HEK293 (cell line): Measurements from ENCODE around the gene DAP.

Experiments used
- CTCF ChIA-PET: fragments of 350-600 bp; formaldehyde crosslinking; extraction: SDS; loops from one replicate; lab custom pipeline; 2021; ENCODE audit warnings: antibody characterized with exemption; lab: Yijun Ruan, JAX
- POLR2A ChIA-PET: fragments of 300-600 bp; formaldehyde crosslinking; extraction: SDS; loops from one replicate; lab custom pipeline; 2020; ENCODE audit warnings: antibody characterized with exemption, inconsistent platforms; lab: Yijun Ruan, JAX
- H3K27ac ChIP-seq: fragments of 200-500 bp; sonication (Bioruptor generic); 2 replicates; pipeline ENCODE4 v1.5.1; 2014; ENCODE audit warnings: low read depth, low read length, control low read depth, inconsistent platforms; ENCODE audit errors: extremely low read depth
- H3K36me3 ChIP-seq, 2 experiments: fragments of 200-500 bp in 1 of 2; sonication (Bioruptor generic) in 1 of 2; 1 replicate in 1 of 2; 2 replicates in 1 of 2; pipeline ENCODE4 v1.5.1; 2014 to 2017; ENCODE audit warnings: inconsistent platforms in 2 of 2, low read length in 2 of 2; ENCODE audit not compliant: control insufficient read depth in 2 of 2, insufficient read depth in 1 of 2
- H3K4me1 ChIP-seq: fragments of 200-500 bp; sonication (Bioruptor generic); 2 replicates; pipeline ENCODE4 v1.5.1; 2014; ENCODE audit warnings: mild to moderate bottlenecking, low read length, inconsistent platforms; ENCODE audit not compliant: control insufficient read depth, insufficient read depth
- H3K4me3 ChIP-seq: 2 replicates; pipeline ENCODE4 v1.5.1; 2011; ENCODE audit warnings: low read depth, mild to moderate bottlenecking, control low read depth, low read length, moderate library complexity
- H3K9me3 ChIP-seq: fragments of 200-500 bp; sonication (Bioruptor generic); 2 replicates; pipeline ENCODE4 v1.5.1; 2014; ENCODE audit warnings: low read depth, low read length, inconsistent platforms; ENCODE audit not compliant: control insufficient read depth, insufficient read depth
- FEZF1 ChIP-seq: fragments of 450-650 bp; formaldehyde crosslinking; IDR thresholded peaks from 2 replicates; pipeline ENCODE4 v1.5.1; 2016; ENCODE audit warnings: missing biosample characterization, missing genetic modification characterization
- GLI4 ChIP-seq: fragments of 450-650 bp; formaldehyde crosslinking; IDR thresholded peaks from 2 replicates; pipeline ENCODE4 v1.5.1; 2016; ENCODE audit warnings: missing biosample characterization, missing genetic modification characterization
- HOXD13 ChIP-seq: sonication (generic); formaldehyde crosslinking; IDR thresholded peaks from 2 replicates; pipeline ENCODE4 v1.8.0; 2022; ENCODE audit warnings: missing genetic modification reagents, borderline replicate concordance
- KLF7 ChIP-seq: fragments of 450-650 bp; formaldehyde crosslinking; IDR thresholded peaks from 2 replicates; pipeline ENCODE4 v1.5.1; 2016; ENCODE audit warnings: missing biosample characterization, missing genetic modification characterization, borderline replicate concordance
- OVOL3 ChIP-seq: fragments of 450-650 bp; formaldehyde crosslinking; IDR thresholded peaks from 2 replicates; pipeline ENCODE4 v1.5.1; 2016; ENCODE audit warnings: missing biosample characterization, missing genetic modification characterization
- PRDM6 ChIP-seq: fragments of 450-650 bp; formaldehyde crosslinking; IDR thresholded peaks from 2 replicates; pipeline ENCODE4 v1.5.1; 2017; ENCODE audit warnings: missing biosample characterization, missing genetic modification characterization
- REPIN1 ChIP-seq: fragments of 450-650 bp; formaldehyde crosslinking; IDR thresholded peaks from 2 replicates; pipeline ENCODE4 v1.5.1; 2017; ENCODE audit warnings: missing biosample characterization, missing genetic modification characterization, low read depth
- SCRT1 ChIP-seq: fragments of 450-650 bp; formaldehyde crosslinking; IDR thresholded peaks from 2 replicates; pipeline ENCODE4 v1.5.1; 2016; ENCODE audit warnings: missing biosample characterization, missing genetic modification characterization, borderline replicate concordance
- YY1 ChIP-seq: fragments of 450-650 bp; formaldehyde crosslinking; IDR thresholded peaks from 2 replicates; pipeline ENCODE4 v1.5.1; 2018; ENCODE audit warnings: missing biosample characterization, missing genetic modification characterization
- ZBTB20 ChIP-seq: fragments of 450-650 bp; formaldehyde crosslinking; IDR thresholded peaks from 2 replicates; pipeline ENCODE4 v1.5.1; 2016; ENCODE audit warnings: missing biosample characterization, missing genetic modification characterization
- ZBTB8A ChIP-seq: fragments of 450-650 bp; formaldehyde crosslinking; IDR thresholded peaks from 2 replicates; pipeline ENCODE4 v1.5.1; 2016; ENCODE audit warnings: missing biosample characterization, missing genetic modification characterization
- ZNF121 ChIP-seq: fragments of 450-650 bp; formaldehyde crosslinking; IDR thresholded peaks from 2 replicates; pipeline ENCODE4 v1.5.1; 2016; ENCODE audit warnings: missing biosample characterization, missing genetic modification characterization
- ZNF175 ChIP-seq: fragments of 450-650 bp; formaldehyde crosslinking; IDR thresholded peaks from 2 replicates; pipeline ENCODE4 v1.5.1; 2016; ENCODE audit warnings: missing biosample characterization, missing genetic modification characterization
- ZNF184 ChIP-seq: fragments of 450-650 bp; IDR thresholded peaks from 2 replicates; pipeline ENCODE4 v1.5.1; 2018; ENCODE audit warnings: missing biosample characterization, mild to moderate bottlenecking, missing genetic modification characterization
- ZNF239 ChIP-seq: fragments of 450-650 bp; formaldehyde crosslinking; IDR thresholded peaks from 2 replicates; pipeline ENCODE4 v1.5.1; 2016; ENCODE audit warnings: missing biosample characterization, missing genetic modification characterization
- ZNF24 ChIP-seq: fragments of 450-650 bp; formaldehyde crosslinking; IDR thresholded peaks from 2 replicates; pipeline ENCODE4 v1.5.1; 2016; ENCODE audit warnings: missing biosample characterization, missing genetic modification characterization
- ZNF488 ChIP-seq: fragments of 450-650 bp; formaldehyde crosslinking; IDR thresholded peaks from 2 replicates; pipeline ENCODE4 v1.5.1; 2016; ENCODE audit warnings: missing biosample characterization, missing genetic modification characterization
- ZNF514 ChIP-seq: fragments of 450-650 bp; formaldehyde crosslinking; IDR thresholded peaks from 2 replicates; pipeline ENCODE4 v1.5.1; 2016; ENCODE audit warnings: missing biosample characterization, missing genetic modification characterization
- ZNF521 ChIP-seq: fragments of 450-650 bp; formaldehyde crosslinking; IDR thresholded peaks from 2 replicates; pipeline ENCODE4 v1.5.1; 2017; ENCODE audit warnings: missing biosample characterization, mild to moderate bottlenecking, missing genetic modification characterization
- ZNF555 ChIP-seq: fragments of 450-650 bp; formaldehyde crosslinking; conservative IDR thresholded peaks from 2 replicates; pipeline ENCODE4 v1.5.1; 2017; ENCODE audit warnings: missing biosample characterization, mild to moderate bottlenecking, missing genetic modification characterization, inconsistent platforms
- ZNF639 ChIP-seq: fragments of 450-650 bp; formaldehyde crosslinking; IDR thresholded peaks from 2 replicates; pipeline ENCODE4 v1.5.1; 2016; ENCODE audit warnings: missing biosample characterization, missing genetic modification characterization
- ZNF664 ChIP-seq: fragments of 450-650 bp; formaldehyde crosslinking; IDR thresholded peaks from 2 replicates; pipeline ENCODE4 v1.5.1; 2016; ENCODE audit warnings: missing biosample characterization, missing genetic modification characterization
- ZNF701 ChIP-seq: fragments of 450-650 bp; formaldehyde crosslinking; IDR thresholded peaks from 2 replicates; pipeline ENCODE4 v1.5.1; 2016; ENCODE audit warnings: missing biosample characterization, missing genetic modification characterization
- ZNF76 ChIP-seq: fragments of 450-650 bp; formaldehyde crosslinking; IDR thresholded peaks from 2 replicates; pipeline ENCODE4; 2016; ENCODE audit warnings: low read depth, missing biosample characterization, missing genetic modification characterization, borderline replicate concordance
- ZNF785 ChIP-seq: fragments of 450-650 bp; formaldehyde crosslinking; IDR thresholded peaks from 2 replicates; pipeline ENCODE4 v1.5.1; 2016; ENCODE audit warnings: missing biosample characterization, missing genetic modification characterization
- ZNF837 ChIP-seq: fragments of 450-650 bp; formaldehyde crosslinking; IDR thresholded peaks from 2 replicates; pipeline ENCODE4 v1.5.1; 2016; ENCODE audit warnings: missing biosample characterization, missing genetic modification characterization
- ZSCAN30 ChIP-seq: fragments of 450-650 bp; IDR thresholded peaks from 2 replicates; pipeline ENCODE4 v1.5.1; 2018; ENCODE audit warnings: missing biosample characterization, mild to moderate bottlenecking, missing genetic modification characterization, moderate library complexity
- TF ChIP-seq, protein P1 (sequence below): fragments of 450-650 bp; formaldehyde crosslinking; conservative IDR thresholded peaks from 2 replicates; pipeline ENCODE4 v1.5.1; 2016; ENCODE audit warnings: low read depth, missing biosample characterization, missing genetic modification characterization

The DAP gene

DNA sequence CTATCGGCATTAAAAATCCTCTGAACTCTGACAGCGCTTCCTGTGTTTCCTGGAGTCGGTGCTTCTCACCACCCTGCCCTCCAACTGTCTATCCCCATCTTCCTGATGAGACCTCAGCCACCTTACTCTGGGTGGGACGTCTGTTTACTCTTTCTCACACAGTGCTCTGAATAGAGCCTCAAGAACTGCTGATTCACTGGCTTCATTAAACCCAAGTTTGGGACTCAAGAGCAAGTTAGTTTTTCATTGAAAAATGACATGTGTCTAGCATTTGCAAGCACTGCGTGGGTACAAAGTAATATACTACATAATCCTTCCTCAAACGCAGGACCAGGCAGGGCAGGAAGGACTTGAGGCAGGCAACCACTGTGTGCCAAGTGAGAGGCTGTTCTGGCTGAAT, 49.5 kb downstream of the DAP start:
- ChIA-PET POLR2A (no interaction called here), CTCF (no interaction called here)
- Histone ChIP-seq H3K27ac (no peak overlapping the region), H3K4me3 (no peak overlapping the region), H3K9me3 (no peaks in the 10 kb centered on the region), H3K36me3 (peaks cover 0 to 10% of the 10 kb centered on the region in 2 experiments; a peak in 1 of 3 replicates), H3K4me1 (no peaks in the 10 kb centered on the region)
- TF ChIP-seq, protein P1, sequence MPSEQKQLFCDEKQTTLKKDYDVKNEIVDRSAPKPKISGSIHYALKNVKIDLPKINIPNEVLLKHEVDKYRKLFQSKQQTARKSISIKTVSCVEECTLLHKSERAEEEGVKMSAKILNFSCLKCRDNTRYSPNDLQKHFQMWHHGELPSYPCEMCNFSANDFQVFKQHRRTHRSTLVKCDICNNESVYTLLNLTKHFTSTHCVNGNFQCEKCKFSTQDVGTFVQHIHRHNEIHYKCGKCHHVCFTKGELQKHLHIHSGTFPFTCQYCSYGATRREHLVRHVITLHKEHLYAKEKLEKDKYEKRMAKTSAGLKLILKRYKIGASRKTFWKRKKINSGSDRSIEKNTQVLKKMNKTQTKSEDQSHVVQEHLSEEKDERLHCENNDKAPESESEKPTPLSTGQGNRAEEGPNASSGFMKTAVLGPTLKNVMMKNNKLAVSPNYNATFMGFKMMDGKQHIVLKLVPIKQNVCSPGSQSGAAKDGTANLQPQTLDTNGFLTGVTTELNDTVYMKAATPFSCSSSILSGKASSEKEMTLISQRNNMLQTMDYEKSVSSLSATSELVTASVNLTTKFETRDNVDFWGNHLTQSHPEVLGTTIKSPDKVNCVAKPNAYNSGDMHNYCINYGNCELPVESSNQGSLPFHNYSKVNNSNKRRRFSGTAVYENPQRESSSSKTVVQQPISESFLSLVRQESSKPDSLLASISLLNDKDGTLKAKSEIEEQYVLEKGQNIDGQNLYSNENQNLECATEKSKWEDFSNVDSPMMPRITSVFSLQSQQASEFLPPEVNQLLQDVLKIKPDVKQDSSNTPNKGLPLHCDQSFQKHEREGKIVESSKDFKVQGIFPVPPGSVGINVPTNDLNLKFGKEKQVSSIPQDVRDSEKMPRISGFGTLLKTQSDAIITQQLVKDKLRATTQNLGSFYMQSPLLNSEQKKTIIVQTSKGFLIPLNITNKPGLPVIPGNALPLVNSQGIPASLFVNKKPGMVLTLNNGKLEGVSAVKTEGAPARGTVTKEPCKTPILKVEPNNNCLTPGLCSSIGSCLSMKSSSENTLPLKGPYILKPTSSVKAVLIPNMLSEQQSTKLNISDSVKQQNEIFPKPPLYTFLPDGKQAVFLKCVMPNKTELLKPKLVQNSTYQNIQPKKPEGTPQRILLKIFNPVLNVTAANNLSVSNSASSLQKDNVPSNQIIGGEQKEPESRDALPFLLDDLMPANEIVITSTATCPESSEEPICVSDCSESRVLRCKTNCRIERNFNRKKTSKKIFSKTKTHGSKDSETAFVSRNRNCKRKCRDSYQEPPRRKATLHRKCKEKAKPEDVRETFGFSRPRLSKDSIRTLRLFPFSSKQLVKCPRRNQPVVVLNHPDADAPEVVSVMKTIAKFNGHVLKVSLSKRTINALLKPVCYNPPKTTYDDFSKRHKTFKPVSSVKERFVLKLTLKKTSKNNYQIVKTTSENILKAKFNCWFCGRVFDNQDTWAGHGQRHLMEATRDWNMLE (tag by site-specific recombination): no peak
- TF ChIP-seq ZNF175 (tag by site-specific recombination) (no peak), ZSCAN30 (tag by site-specific recombination) (no peak), ZNF121 (tag by site-specific recombination) (no peak), PRDM6 (tag by site-specific recombination) (no peak), ZNF488 (tag by site-specific recombination) (no peak), ZNF639 (tag by site-specific recombination) (no peak), ZNF785 (tag by site-specific recombination) (no peak), ZNF514 (tag by site-specific recombination) (no peak), ZNF76 (tag by site-specific recombination) (no peak), ZNF664 (no peak)

DNA sequence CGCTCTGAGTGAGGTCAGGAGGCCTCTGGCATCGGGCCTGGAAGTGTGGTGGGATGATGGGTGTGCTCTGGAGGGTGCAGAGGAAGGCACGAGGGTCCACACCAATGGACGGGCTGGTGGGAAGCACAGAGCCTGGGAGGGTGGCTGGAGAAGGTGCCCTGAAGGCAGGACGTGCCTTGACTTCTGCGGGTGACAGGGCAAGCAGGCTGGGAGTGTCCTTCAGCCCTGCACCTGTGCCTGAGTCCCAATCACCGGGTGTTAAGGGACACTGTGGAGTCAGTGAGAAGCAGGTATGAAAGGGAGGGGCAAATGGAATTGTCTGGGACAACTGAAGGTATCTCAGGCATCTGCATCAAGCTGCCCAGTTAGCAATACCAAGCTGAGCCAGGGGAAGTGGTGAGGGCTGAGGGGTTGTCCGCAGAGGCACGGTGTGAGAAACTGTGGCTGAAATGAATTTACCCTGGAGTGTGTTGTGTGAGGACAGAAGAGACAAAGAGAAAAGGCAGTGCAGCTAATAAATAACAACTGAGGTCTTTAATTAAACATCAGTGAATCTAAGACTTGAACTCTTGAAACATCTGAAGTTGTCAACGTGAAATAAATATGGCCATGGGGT, 50.4 kb downstream of the DAP start:
- Histone ChIP-seq H3K27ac (no peak overlapping the region), H3K4me3 (no peak overlapping the region), H3K36me3 (peaks cover 0 to 10% of the 10 kb centered on the region in 2 experiments; a peak in 1 of 3 replicates)
- POLR2A ChIA-PET: no interaction called here
- TF ChIP-seq KLF7 (tag by site-specific recombination) (no peak), ZNF701 (tag by site-specific recombination) (no peak), HOXD13 (CRISPR knock-in tag) (no peak), SCRT1 (tag by site-specific recombination) (no peak), GLI4 (tag by site-specific recombination) (no peak), ZNF184 (tag by site-specific recombination) (no peak), REPIN1 (tag by site-specific recombination) (no peak), ZNF837 (tag by site-specific recombination) (no peak), ZNF239 (tag by site-specific recombination) (no peak), OVOL3 (tag by site-specific recombination) (no peak), ZNF555 (tag by site-specific recombination) (no peak), ZNF24 (tag by site-specific recombination) (no peak), ZNF521 (no peak), FEZF1 (tag by site-specific recombination) (no peak), ZBTB20 (tag by site-specific recombination) (no peak), ZBTB8A (tag by site-specific recombination) (no peak), YY1 (tag by site-specific recombination) (no peak)
- TF ChIP-seq, all 188 proteins: peak for 0
- CTCF ChIA-PET: no interaction called here
- no peaks in the 10 kb centered on the region for H3K9me3 ChIP-seq
- no peaks in the 10 kb centered on the region for H3K4me1 ChIP-seq
